Measurements from ENCODE around the gene CRISP1. TPM values are rescaled to one million over a fixed set of nuclear protein-coding genes. Genes with fewer than 3 reads are reported as not detected.
"Not testable (repeated sequence)": the region's sequence is repeated elsewhere in the genome, so short reads cannot be mapped to it uniquely, and the experiment has no call there.

The CRISP1 gene
- total RNA-seq, 1 donor from 2014 or later, result not detected

- no peak for DNase-seq (ENCODE audit: low spot score in 2 of 2)
- no peak for FAIRE-seq
These were observed 19.3 kb downstream of the CRISP1 start for GRCh38 chr6:49847014-49847413.

GRCh38 chr6:49841424-49841823 lies 24.9 kb downstream of the CRISP1 start:
- DNase-seq (ENCODE audit: low spot score in 2 of 2) (no peak), FAIRE-seq (no peak)

DNA sequence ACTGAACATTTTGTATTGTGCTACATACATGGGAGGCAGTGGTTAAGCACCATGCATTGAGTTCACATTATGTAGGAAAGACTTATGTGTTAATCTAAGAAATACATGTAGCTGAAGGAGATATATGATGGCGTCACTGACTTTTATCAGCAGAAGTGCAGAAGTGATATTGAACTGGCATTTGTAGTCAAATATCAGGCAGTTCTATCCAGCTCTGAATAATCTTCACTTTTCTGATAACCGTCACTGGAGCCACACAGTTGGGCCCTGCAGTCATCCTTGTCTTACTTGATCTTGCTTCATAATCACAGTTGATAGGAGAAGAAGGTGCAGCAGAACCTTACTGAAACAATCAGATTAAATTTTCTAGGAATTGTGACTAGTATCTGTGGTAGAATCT lies 26.4 kb downstream of the CRISP1 start:
- FAIRE-seq (no peak), DNase-seq (ENCODE audit: low spot score in 2 of 2) (no peak)

DNA sequence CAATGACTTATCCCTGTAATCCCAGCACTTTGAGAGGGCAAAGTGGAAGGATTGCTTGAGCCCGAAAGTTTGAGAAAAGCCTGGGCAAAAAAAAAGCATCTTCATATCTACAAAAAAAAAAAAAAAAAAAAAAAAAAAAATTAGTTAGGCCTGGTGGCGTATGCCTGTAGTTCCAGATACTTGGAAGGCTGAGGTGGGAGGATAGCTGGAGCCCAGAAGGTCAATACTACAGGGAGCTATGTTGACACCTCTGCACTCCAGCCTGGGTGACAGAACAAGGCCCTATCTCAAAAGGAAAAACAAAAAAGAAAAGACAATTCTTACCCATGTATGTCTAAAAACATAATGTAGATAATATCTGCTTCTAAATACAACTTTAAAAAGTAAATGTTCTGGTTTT lies 27.2 kb downstream of the CRISP1 start:
- no peak for DNase-seq (ENCODE audit: low spot score in 2 of 2)
- no peak for FAIRE-seq

DNA sequence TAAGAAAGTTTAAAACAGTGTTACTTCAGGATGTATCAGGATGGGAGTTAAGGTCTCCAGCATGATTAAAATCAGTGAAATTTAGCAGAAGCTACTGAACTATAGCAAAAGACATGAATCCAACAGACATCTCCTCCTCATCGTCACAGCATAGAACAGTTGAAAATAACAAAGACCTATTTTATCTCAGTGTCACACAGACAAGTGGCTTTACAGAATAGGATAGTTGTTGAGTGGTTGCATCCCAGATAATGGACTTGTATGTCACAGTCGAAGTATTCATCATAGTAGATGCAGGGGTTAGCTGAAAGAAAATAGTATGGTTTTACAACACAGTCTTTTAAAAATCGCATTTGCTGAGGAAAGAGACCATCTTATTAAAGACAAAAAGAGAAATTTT lies 31.2 kb downstream of the CRISP1 start:
- FAIRE-seq (no peak), DNase-seq (ENCODE audit: low spot score in 2 of 2) (no peak)

GRCh38 chr6:49833386-49833785 lies 32.9 kb downstream of the CRISP1 start:
- FAIRE-seq (no peak), DNase-seq (ENCODE audit: low spot score in 2 of 2) (no peak)

GRCh38 chr6:49826743-49827406 lies 39.5 kb downstream of the CRISP1 start:
- no peak for FAIRE-seq
- DNase-seq (ENCODE audit: low spot score in 2 of 2), result no peak

DNA sequence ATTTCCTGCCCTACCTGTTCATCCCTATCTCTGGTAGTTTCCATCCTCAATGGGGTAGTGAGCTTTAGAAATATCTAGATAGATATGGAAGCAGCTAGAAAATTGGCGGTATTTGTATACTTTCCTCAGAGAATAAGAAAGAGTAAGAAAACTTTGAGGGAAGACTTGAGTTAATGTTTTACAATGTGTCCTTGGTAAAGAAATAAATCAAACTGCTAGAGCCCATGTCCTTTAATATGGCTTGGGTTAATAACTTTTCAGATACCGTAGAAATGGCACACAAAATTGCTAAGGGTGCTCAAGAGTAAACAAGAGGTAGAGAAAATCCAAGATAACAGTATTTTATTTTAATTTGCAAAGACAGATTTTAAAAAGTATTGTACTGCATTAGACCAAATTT lies 51.2 kb downstream of the CRISP1 start:
- FAIRE-seq (no peak), DNase-seq (ENCODE audit: low spot score in 2 of 2) (no peak)

- DNase-seq (ENCODE audit: low spot score in 2 of 2), result no peak
- no peak for FAIRE-seq
These were observed 53.1 kb downstream of the CRISP1 start for GRCh38 chr6:49813248-49813647.

GRCh38 chr6:49806145-49806544 lies 60.2 kb downstream of the CRISP1 start:
- no peak for FAIRE-seq

GRCh38 chr6:49805246-49805645 lies 61.1 kb downstream of the CRISP1 start:
- FAIRE-seq, result no peak

More at GRCh38 chr6:49806145-49806544, 60.2 kb downstream of the CRISP1 start:
- DNase-seq (ENCODE audit: low spot score in 2 of 2), result no peak

DNA sequence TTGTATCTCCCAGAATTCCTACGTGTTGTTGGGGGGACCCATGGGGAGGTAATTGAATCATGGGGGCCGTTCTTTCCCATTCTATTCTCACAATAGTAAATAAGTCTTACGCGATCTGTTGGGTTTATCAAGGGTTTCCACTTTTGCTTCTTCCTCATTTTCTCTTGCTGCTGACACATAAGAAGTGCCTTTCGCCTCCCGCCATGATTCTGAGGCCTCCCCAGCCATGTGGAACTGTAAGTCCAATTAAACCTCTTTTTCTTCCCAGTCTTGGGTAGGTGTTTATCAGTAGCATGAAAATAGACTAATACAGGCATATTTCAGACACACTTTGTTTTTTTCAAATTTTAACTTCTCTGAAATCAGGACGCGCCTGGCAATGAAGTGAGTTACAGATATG lies 64.8 kb downstream of the CRISP1 start:
- DNase-seq (ENCODE audit: low spot score in 2 of 2) (no peak), FAIRE-seq (no peak)

More at GRCh38 chr6:49805246-49805645, 61.1 kb downstream of the CRISP1 start:
- DNase-seq (ENCODE audit: low spot score in 2 of 2), result no peak

DNA sequence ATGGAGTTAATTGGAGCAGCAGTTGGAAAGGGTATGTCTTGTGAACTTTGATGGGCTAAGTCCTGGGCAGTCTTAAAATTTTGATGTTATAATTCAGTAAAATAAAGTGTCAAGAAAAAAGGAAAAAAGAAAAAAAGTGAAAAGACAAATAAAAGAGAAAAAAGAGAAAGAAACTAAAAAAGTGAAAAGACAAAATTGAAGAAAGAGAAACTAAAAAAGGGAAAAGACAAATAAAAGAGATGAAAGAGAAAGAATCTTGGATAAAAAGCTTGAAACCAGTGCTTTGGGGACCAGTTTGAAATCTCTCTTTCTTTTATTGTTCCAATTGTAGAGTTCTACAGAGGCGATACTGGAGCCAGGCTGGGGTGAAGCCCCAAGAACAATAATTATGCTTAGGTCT lies 67.2 kb downstream of the CRISP1 start:
- no peak for FAIRE-seq
- no peak for DNase-seq (ENCODE audit: low spot score in 2 of 2)

- not testable (repeated sequence) for DNase-seq (ENCODE audit: low spot score in 2 of 2); FAIRE-seq
These were observed 69.4 kb downstream of the CRISP1 start for GRCh38 chr6:49796842-49797455.

DNA sequence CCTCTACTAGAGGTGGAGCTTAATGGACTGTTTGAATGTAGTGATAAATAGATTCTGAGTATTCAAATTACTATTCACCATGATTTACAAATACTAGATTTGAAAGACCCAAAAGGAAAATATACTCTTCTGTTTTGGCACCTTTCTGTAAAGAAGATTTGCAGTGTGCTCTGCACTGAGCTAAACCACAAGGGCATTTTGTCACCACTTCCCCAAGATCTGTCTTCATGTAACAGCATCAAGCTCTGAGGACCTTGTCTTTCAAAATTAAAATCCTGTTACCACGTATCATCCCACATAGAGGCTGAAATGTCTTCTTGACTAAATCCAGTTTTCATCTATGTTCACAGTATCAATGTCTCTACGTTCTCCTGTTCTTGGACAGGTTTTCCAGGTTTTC lies 76.0 kb downstream of the CRISP1 start:
- FAIRE-seq, result no peak
- DNase-seq (ENCODE audit: low spot score in 2 of 2), result no peak

DNA sequence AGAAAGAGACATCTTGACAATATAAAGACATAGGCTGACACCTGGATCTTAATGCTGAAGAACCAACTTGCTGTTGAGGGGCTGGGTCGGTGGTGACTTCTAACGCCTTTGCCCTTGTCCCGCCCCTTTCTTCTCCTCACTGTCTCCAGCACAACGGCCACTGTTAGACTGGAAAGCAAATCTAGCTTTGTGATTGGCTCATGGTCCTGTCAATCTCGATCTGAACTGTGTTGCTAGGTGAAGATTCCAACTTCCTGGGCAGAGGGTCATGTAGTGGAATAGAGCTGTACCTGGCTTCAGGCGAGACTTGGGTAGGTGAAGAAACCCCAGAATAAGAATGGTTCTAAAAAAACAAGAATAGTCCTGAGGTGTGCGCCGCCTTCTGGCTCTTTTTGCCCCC lies 79.2 kb downstream of the CRISP1 start, which contains the start of gene PGK2:
Gene PGK2, minus strand, starts transcription at position 110 of the 400 bp plus-strand sequence. Its CDS starts 98 bp downstream, at position 12.
- FAIRE-seq (no peak), DNase-seq (ENCODE audit: low spot score in 2 of 2) (no peak)

- FAIRE-seq, result no peak
- no peak for DNase-seq (ENCODE audit: low spot score in 2 of 2)
These were observed 82.1 kb downstream of the CRISP1 start for GRCh38 chr6:49784272-49784671.

Other genes with a start within 250 kb of the CRISP1 start
- 0.41 TPM for gene RHAG, start 229.7 kb downstream of the CRISP1 start, total RNA-seq
- 0.82 TPM for gene CRISP2, start 153.0 kb downstream of the CRISP1 start, total RNA-seq
- gene CRISP3, start 122.1 kb downstream of the CRISP1 start, total RNA-seq, result under 0.01 TPM
- gene PGK2, start 79.2 kb downstream of the CRISP1 start, total RNA-seq, result not detected
- not detected for gene DEFB114, start 97.6 kb upstream of the CRISP1 start, total RNA-seq
- gene DEFB113, start 103.1 kb upstream of the CRISP1 start, total RNA-seq, result not detected
- gene DEFB110, start 155.5 kb upstream of the CRISP1 start, total RNA-seq, result not detected
- gene DEFB112, start 183.4 kb upstream of the CRISP1 start, total RNA-seq, result not detected